K562 (cell line): ENCODE results near the gene EGFL6.

ENCODE experiments used
- HDAC3 ChIP-seq: fragments of 450-650 bp; IDR thresholded peaks from 2 replicates; pipeline ENCODE4 v1.6.1; 2018; ENCODE audit warnings: borderline replicate concordance, mild to moderate bottlenecking, moderate library complexity; ENCODE audit not compliant: partially characterized antibody
- SIN3A ChIP-seq, 2 experiments: fragments of 150-350 bp in 1 of 2; IDR thresholded peaks; 2 replicates each; pipeline ENCODE4 v1.6.1; 2011 to 2016; ENCODE audit warnings: borderline replicate concordance in 2 of 2, low read depth in 2 of 2, low read length in 2 of 2, mild to moderate bottlenecking in 2 of 2, moderate library complexity in 2 of 2; ENCODE audit not compliant: control insufficient read depth in 1 of 2
- TF ChIP-seq, protein P1 (sequence below): fragments of 450-650 bp; IDR thresholded peaks from 2 replicates; pipeline ENCODE4 v1.6.1; 2016; ENCODE audit warnings: borderline replicate concordance

DNA sequence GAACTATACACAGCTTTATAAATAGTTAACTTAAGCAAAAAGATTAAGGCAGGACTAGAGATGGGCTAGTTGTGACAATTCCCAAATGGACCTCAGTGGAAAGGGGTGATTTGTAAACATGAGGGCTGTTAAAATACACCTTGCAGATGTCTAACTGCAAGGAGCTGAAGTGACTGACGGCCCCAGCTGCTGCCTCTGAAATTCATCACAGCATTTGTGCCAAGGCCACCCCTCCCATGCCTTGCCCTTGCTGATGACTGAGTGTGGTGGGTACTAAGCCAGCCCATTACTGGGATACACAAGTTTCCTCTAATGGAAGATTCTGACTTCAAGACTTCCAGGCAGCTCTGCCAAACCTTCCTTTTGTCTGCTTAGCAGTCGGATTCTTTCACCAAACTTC is 23.7 kb upstream of the EGFL6 start:
- TF ChIP-seq SIN3A (IDR thresholded peaks at IDR 0.05; ENCODE audit: borderline replicate concordance in 2 of 2, control insufficient read depth in 1 of 2, low read depth in 2 of 2, low read length in 2 of 2) (no peak), HDAC3 (no peak)
- TF ChIP-seq, protein P1, sequence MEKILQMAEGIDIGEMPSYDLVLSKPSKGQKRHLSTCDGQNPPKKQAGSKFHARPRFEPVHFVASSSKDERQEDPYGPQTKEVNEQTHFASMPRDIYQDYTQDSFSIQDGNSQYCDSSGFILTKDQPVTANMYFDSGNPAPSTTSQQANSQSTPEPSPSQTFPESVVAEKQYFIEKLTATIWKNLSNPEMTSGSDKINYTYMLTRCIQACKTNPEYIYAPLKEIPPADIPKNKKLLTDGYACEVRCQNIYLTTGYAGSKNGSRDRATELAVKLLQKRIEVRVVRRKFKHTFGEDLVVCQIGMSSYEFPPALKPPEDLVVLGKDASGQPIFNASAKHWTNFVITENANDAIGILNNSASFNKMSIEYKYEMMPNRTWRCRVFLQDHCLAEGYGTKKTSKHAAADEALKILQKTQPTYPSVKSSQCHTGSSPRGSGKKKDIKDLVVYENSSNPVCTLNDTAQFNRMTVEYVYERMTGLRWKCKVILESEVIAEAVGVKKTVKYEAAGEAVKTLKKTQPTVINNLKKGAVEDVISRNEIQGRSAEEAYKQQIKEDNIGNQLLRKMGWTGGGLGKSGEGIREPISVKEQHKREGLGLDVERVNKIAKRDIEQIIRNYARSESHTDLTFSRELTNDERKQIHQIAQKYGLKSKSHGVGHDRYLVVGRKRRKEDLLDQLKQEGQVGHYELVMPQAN = no peak
